ENCODE data around the gene NT5DC1.

NT5DC1 gene

DNA sequence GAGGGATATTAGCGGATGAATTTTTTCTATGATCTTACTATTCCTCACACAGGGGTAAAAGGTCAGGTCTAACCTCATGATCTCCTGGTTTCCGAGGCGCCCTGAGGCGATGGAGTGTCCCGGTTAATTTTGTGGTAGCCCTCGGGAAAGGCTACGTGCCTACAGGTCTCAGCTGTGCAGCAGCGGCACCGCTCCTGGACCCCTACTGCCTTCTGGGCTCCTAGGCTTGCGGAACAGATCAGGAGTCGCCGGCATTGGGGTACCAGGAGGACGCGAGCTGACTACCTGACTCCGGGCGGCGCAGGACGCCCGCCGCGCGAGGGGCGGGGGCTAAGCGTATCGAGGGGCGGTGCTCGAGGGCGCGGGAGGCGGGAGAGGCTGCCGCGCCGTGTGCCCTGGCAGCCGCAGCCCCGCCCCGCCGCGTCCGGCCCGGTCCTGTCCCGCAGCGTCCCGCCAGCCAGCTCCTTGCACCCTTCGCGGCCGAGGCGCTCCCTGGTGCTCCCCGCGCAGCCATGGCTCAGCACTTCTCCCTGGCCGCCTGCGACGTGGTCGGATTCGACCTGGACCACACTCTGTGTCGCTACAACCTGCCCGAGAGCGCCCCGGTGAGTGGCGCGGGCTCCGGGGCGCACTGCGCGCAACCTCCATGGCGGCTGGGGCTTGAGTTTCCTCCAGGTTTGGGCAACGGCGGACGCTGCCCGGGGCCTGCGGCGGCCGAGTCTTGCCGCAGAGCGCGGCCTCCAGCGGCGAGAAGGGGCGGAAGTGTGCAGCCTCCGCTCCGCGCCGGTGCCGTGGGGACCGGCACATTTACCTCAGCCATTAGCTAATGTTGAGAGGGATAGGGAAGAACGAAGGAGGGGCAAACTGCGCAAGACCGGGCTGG lies at the start of gene NT5DC1:
Gene NT5DC1, plus strand, starts transcription at position 435 of the 883 bp plus-strand sequence. Its CDS starts 78 bp downstream, at position 513.
- DNase-seq, result peak; percentile 88

DNA sequence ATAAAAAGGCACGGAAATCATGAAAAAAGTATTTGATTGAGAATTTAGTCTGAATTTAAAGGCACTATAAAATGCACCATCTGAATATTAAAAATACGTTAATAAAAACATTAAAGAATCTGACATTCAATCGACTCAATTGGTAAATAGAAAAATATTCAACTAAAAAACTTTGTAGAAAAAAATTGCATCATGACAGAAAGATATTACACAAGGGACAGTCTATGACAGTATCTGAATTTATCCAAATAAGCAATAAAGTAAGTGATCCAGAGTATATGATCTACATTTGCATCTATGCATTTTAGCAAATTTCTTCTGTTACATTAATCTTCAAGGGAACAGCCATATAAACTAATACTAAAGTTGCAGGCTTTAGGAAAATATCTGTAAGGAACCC lies 49.4 kb upstream of the NT5DC1 start:
- no peak for DNase-seq

GRCh38 chr6:116055513-116055912 lies 45.1 kb upstream of the NT5DC1 start:
- no peak for DNase-seq

- no peak for DNase-seq
These were observed 42.9 kb upstream of the NT5DC1 start for GRCh38 chr6:116057766-116058165.

DNA sequence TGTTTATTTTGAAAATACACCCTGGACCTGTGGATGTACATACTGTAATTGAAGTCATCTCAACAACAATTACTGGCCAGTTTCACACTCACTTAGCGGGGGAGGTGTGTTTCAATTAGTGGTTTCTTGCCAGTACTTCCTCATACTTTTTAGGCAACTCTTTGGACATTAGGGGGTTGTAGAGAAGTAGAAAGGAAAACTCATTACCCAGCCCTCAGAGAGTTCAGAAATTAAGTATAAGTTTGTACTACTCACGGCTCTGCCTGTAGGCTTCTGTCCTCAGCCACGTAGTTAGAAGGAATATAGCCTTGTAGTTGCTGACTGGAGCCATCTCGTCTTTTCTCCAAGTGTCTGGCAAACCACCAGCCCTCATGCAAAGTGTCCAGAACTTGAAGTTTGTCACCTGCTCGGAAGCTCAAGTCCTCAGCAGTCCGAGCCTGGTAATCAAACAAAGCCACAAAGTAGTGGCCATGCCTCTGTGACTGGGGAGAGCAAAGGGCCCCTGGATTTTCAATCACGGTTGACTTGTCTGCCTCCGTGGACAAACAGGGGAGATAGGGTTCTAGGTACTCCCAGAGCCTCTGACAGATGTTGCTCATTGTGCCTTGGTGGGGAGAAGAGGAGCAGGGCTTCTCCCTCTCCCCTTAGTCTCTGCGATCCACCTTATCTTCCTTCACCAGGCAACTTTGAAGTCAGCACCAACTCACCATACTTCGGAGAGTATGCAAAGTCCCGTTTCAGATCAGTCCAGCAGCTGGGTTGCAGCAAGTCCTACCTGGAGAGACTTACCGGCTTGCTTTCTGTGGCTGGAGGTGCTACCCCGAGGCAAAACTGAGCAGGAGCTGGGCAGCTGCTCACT lies 40.7 kb upstream of the NT5DC1 start:
- DNase-seq, result no peak

- DNase-seq, result no peak
These were observed 39.9 kb upstream of the NT5DC1 start, which contains the start of gene FRK for GRCh38 chr6:116060572-116061283. FRK (minus strand) TSS chr6:116060891; CDS start chr6:116060311, 580 bp downstream.

GRCh38 chr6:116062496-116062895 lies 38.2 kb upstream of the NT5DC1 start:
- DNase-seq, result no peak

DNA sequence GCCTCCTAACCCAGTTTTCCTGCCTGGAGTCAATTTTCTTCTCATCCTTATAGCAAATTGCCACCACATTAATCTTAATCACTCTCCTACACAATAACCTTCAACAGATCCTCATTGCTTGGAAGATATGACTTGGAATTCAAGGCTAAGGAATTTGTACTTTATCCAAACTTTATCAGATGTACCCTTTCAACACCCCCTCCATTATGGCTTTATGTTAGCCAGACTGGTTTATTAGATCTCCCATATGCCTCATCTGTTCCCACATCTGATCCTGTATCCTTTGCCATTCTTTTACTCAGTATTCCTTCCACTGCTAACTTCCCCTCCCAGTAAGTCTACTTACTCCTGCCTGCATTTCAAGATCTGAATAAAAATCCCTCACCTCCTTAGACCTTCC lies 36.0 kb upstream of the NT5DC1 start:
- no peak for DNase-seq

DNA sequence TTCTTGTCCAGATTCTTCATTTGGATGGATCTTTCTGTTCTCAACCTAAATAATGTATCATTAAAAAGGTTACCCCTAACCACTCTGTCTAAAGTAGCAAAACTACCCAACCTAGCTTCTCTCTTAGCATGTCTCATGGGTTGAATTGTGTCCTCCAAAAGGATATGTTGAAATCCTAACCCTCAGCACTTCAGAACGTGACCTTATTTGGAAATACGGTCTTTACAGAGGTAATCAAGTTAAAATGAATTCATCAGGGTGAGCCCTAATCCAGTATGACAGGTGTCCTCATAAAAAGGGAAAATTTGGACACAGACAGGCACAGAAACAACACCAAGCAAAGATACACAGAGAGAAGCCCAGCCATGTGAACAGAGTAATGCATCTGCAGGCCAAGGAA lies 33.9 kb upstream of the NT5DC1 start:
- no peak for DNase-seq

GRCh38 chr6:116070101-116070500 lies 30.6 kb upstream of the NT5DC1 start:
- no peak for DNase-seq

DNA sequence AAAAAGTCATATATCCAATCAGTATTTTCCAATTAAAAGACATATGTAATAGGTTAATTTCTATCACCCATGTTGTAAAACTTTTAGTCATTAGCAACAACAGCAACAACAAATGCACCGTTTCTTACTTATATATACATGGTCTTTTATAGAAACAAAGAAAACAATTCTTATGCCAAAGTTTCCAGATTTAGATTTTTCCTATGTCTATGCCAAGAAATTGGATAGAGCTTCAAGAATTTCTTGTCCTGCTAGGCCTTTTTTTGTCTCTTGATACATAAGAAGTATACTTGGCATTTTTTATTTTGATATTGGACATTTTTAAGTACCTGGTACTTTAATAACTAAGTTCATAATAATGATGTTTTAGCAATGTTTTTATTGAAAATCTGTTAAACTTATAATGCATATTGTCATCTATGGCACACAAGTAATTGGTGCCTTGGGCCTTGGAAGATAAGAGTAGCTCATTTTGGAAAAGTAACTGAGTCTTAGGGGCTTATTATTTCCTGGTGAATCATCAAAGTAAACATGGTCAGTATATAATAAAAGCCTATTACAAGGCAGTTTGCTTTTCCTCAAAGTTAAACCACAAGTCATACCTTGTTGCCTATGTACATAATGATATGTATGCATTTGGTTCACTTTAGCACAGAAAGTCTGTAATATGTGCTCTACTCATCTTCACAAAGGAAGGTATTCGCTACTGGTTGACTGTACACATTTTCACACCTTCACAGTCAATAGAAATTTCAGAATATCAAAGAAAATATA lies 29.9 kb upstream of the NT5DC1 start:
- no peak for DNase-seq

DNA sequence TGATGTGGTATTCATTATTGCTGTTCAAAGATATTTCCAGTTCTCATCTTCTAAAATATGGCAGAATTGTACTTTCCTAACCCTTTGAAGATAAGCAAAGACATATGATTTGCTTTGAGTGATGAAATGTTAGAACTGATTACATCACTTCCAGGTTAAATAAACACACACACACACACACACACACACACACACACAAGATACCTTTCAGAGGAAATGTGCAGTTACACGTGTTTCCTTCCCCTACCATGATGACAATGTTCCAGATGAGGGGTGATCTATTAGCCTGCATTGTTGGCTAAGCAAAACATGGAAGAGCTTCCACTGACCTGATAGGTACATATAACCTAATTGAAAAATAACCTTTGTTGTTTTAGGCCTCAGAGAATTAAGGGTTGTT lies 28.3 kb upstream of the NT5DC1 start:
- DNase-seq, result no peak

DNA sequence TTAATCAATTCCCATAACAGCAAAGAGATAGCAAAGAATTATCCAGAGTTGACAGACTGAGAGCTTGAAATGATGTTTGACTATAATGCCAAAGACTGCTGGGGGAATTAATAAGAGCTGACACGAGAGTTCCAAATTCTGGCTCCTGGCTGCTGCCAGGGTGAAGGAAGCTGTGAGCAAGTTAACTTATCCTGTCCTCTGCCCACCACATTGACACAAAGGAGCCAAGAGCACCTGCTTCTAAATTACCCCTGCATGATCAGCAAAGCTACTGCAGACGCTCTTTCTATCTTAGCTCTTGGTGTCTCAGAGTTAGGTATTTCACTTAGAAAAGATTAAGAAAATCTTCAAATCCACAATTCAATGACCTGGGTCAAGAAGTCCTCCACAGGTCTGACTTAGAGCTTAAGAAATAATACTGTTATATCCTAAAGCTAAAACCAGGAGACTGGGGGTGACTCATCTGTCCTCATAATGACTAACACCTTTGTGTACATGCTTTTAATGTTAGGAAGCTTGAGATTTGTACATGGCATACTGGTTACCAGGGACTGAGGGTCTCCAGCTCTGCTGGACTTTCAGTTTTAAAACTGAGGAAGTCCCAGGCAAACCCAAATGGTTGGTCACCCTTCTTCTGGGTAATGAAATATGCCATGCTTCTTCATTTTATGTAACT lies 26.8 kb upstream of the NT5DC1 start:
- no peak for DNase-seq

DNA sequence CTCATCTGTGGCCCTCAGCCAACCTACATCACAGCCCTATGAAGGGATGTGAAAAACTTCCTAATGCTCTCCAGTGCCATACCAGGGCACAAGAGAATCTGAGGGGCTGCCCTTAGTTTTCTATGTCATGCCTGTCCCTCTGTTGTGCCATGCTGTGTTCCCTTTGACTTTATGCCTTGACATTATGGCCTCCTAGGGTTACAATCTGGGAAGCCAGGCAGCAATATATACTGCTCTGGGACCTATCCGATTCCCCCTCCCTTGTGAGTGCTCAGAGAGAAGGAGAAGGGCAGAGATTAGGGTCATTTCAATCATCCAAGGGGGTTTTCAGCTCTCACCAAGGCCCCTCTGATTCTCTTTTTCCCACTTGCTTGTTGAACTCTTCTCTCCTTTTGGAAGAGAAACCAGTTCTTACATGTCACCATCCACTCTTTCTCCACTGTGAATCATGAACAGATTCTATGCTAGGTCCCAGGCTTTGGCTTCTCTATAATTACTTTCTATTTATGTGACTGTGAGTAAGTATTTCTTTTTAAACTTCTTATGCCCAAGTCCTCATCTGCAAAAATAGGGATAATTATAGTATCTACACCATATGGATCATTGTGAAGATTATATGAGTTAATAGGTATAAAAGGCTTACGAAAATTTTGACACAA lies 25.8 kb upstream of the NT5DC1 start:
- no peak for DNase-seq

DNA sequence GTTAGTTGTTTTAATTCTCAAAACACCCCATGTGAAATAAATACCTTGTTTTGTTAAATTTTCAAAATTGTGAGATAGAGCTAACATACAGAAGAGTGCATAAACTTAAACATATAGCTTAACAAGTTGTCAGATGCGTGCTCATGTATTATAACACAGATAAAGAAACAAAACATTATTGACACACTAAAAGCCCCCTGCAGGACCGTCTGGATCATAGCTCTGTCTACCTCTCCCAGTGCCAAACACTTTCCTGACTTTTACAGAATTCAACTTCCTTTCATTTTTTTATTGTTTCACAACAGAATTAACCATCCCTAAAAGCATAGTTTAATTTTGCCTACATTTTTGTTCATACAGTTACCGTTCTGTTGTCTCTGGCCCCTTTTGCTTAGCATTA lies 22.1 kb upstream of the NT5DC1 start:
- DNase-seq, result no peak

DNA sequence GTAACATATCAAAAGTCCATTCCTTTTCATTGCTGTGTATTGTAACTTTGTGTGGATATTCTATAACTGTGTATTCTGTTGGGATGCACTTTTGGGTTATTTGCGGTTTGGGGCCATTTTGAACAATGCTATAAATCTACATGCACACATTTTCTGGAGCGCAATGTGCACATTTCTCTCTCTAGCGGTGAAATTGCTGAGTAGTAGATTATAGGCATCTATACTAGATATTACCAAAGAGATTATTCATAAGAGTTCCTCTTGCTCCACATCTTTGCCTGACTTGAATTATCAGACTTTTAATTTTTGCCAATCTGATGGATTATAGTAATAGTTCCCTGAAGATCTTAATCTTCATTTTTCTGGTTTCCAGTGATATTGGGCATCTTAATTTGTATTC lies 21.7 kb upstream of the NT5DC1 start:
- no peak for DNase-seq

DNA sequence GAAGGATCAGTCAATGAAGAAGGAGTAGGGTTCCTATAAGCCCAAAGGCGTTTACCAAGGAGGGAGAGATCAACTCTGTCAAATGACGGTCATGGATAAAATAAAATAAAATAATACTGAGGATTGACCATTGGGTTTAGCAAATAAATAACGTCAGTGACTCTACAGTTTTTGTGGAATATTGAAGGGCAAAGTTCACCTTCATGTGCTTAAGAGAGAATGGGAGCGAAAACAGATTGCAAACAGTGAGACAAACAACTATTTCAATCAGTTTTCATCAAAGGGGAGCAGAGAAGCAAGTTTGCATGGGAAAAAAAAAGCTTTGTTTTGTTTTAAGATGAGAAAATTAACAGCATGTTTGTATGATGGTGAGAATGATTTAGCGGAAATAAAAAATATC lies 17.6 kb upstream of the NT5DC1 start:
- DNase-seq, result no peak

GRCh38 chr6:116084284-116084683 lies 16.4 kb upstream of the NT5DC1 start:
- no peak for DNase-seq

GRCh38 chr6:116087437-116088027 lies 13.1 kb upstream of the NT5DC1 start:
- no peak for DNase-seq

GRCh38 chr6:116088946-116089345 lies 11.7 kb upstream of the NT5DC1 start:
- DNase-seq, result no peak

DNA sequence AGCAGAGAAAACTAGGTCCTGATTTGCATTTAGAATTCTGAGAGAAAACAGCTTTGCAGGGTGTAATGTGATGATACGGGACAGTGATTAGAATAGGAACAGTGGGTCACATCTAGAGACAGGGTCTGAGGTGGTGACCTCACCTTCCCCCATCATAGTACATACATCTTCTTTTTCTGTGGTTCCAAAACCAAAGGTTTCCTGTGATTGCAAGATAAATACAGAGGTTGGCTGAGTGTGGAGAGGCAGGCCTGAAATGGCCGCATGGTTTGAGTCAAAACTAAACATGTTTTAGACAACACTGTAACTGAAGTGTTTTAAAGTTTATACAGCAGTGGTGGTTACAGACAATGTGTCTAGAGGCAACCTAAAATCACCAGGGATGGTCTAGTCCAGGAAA lies 10.4 kb upstream of the NT5DC1 start:
- no peak for DNase-seq
